ENCODE data around the gene RFTN2.
"Not testable (repeated sequence)": the region's sequence is repeated elsewhere in the genome, so short reads cannot be mapped to it uniquely, and the experiment has no call there.

Gene RFTN2

GRCh38 chr2:197641666-197642065 is 33.7 kb downstream of the RFTN2 start:
- no peak overlapping the region for H3K4me3 ChIP-seq (ENCODE audit: low read length)
- no peak for DNase-seq (ENCODE audit: low read depth)
- TF ChIP-seq CTCF (conservative IDR thresholded peaks at IDR 0.05; ENCODE audit: low read depth, low read length), result no peak

GRCh38 chr2:197640571-197641122 is 34.7 kb downstream of the RFTN2 start:
- not testable (repeated sequence) for H3K4me3 ChIP-seq (ENCODE audit: low read length); DNase-seq (ENCODE audit: low read depth)

GRCh38 chr2:197633109-197633657 is 42.2 kb downstream of the RFTN2 start:
- H3K4me3 ChIP-seq (ENCODE audit: low read length), result no peak overlapping the region
- DNase-seq (ENCODE audit: low read depth), result no peak
- TF ChIP-seq CTCF (conservative IDR thresholded peaks at IDR 0.05; ENCODE audit: low read depth, low read length), result no peak

- DNase-seq (ENCODE audit: low read depth), result no peak
- no peak for TF ChIP-seq CTCF (conservative IDR thresholded peaks at IDR 0.05; ENCODE audit: low read depth, low read length)
- H3K4me3 ChIP-seq (ENCODE audit: low read length), result no peak overlapping the region
Measured at GRCh38 chr2:197628043-197628500, 47.3 kb downstream of the RFTN2 start.

- no peak for TF ChIP-seq CTCF (conservative IDR thresholded peaks at IDR 0.05; ENCODE audit: low read depth, low read length)
- no peak overlapping the region for H3K4me3 ChIP-seq (ENCODE audit: low read length)
- DNase-seq (ENCODE audit: low read depth), result no peak
Measured at GRCh38 chr2:197626965-197627625, 48.3 kb downstream of the RFTN2 start.

- no peak for DNase-seq (ENCODE audit: low read depth)
- no peak for TF ChIP-seq CTCF (conservative IDR thresholded peaks at IDR 0.05; ENCODE audit: low read depth, low read length)
- no peak overlapping the region for H3K4me3 ChIP-seq (ENCODE audit: low read length)
Measured at GRCh38 chr2:197620133-197620532, 55.3 kb downstream of the RFTN2 start.

- no peak for TF ChIP-seq CTCF (conservative IDR thresholded peaks at IDR 0.05; ENCODE audit: low read depth, low read length)
- no peak for DNase-seq (ENCODE audit: low read depth)
- H3K4me3 ChIP-seq (ENCODE audit: low read length), result no peak overlapping the region
Measured at GRCh38 chr2:197615016-197615652, 60.3 kb downstream of the RFTN2 start.

Measured in retinal pigment epithelial cell (primary cell).